HCT116 (cell line): ENCODE results near the gene TENM3. TPM values are rescaled to one million over a fixed set of nuclear protein-coding genes. Genes with fewer than 3 reads are reported as not detected.

ENCODE experiments used
- ATAC-seq: fragments of 200-7000 bp; cut with Tn5 transposase; 2 replicates; pipeline ENCODE4 v1.9.1; 2020; ENCODE audit warnings: mild to moderate bottlenecking, moderate library complexity
- BruUV-seq: library from RNA; stranded (reverse); fragments of 400-500 nt; replicated peaks from 2 replicates; lab custom pipeline; 2021; lab: Mats Ljungman, UMichigan
- CTCF ChIA-PET: fragments of 300-600 bp; sonication (Branson Sonifier 250); formaldehyde crosslinking; loops from one replicate; lab custom pipeline; 2021; ENCODE audit warnings: antibody characterized with exemption; lab: Charles Lee
- POLR2A ChIA-PET: fragments of 300-600, 350-600 bp; sonication (Branson Sonifier 250); formaldehyde crosslinking; loops from one replicate; lab custom pipeline; 2021; ENCODE audit warnings: antibody characterized with exemption; lab: Charles Lee
- RAD21 ChIA-PET, 2 experiments: fragments of 300-600 bp; sonication (Branson Sonifier 250); formaldehyde crosslinking; loops; one replicate each; lab custom pipeline; 2023; ENCODE audit warnings: low total read pairs in 2 of 2; ENCODE audit not compliant: uncharacterized antibody in 2 of 2, unreplicated experiment in 2 of 2, low non-redundant PET in 1 of 2; lab: Charles Lee
- DNase-seq: peaks from one replicate; pipeline ENCODE4 v3.0.0-alpha.2; 2010; ENCODE audit warnings: low read depth, low spot score
- H2AFZ ChIP-seq: fragments of 200-600 bp; shearing (Covaris generic), sonication (generic); 2 replicates; pipeline ENCODE4 v1.6.1; 2017; ENCODE audit warnings: low read depth, mixed run types, mixed read lengths, antibody characterized with exemption, low read length; ENCODE audit not compliant: poor library complexity, severe bottlenecking
- H3K27ac ChIP-seq: 2 replicates; pipeline ENCODE4 v1.5.1; 2012; ENCODE audit warnings: low read depth, low read length
- H3K27me3 ChIP-seq: fragments of 200-600 bp; sonication (generic); 2 replicates; pipeline ENCODE4 v1.6.1; 2016; ENCODE audit warnings: mixed run types, low read length, mixed read lengths; ENCODE audit not compliant: insufficient read depth
- H3K36me3 ChIP-seq, 2 experiments: fragments of 200-500 bp in 1 of 2; fragments of 200-600 bp in 1 of 2; sonication (Bioruptor generic) in 1 of 2; sonication (generic) in 1 of 2; 2 replicates each; pipeline versions ENCODE4 v1.5.1 to v1.6.1; 2014 to 2016; ENCODE audit warnings: low read length in 2 of 2, inconsistent platforms in 1 of 2, mixed read lengths in 1 of 2, mixed run types in 1 of 2; ENCODE audit not compliant: insufficient read depth in 2 of 2, control insufficient read depth in 1 of 2
- H3K4me1 ChIP-seq, 2 experiments: fragments of 200-600 bp in 1 of 2; sonication (generic) in 1 of 2; 2 replicates each; pipeline versions ENCODE4 v1.5.1 to v1.6.1; 2012 to 2017; ENCODE audit warnings: low read length in 2 of 2, inconsistent platforms in 1 of 2, mild to moderate bottlenecking in 1 of 2, mixed read lengths in 1 of 2, mixed run types in 1 of 2, moderate library complexity in 1 of 2; ENCODE audit not compliant: insufficient read depth in 2 of 2, control insufficient read depth in 1 of 2
- H3K4me2 ChIP-seq: fragments of 200-600 bp; sonication (generic); 2 replicates; pipeline ENCODE4 v1.6.1; 2017; ENCODE audit warnings: mixed run types, low read length, mixed read lengths
- H3K4me3 ChIP-seq, 2 experiments: fragments of 200-600 bp in 1 of 2; sonication (generic) in 1 of 2; replicated peaks in 1 of 2; 2 replicates each; pipeline ENCODE4 v1.5.1; 2011 to 2016; ENCODE audit warnings: low read length in 2 of 2, control low read depth in 1 of 2, low read depth in 1 of 2, mild to moderate bottlenecking in 1 of 2, mixed read lengths in 1 of 2, mixed run types in 1 of 2
- H3K79me2 ChIP-seq: fragments of 200-600 bp; sonication (generic); 2 replicates; pipeline ENCODE4 v1.6.1; 2017; ENCODE audit warnings: mild to moderate bottlenecking, mixed run types, low read length, moderate library complexity, mixed read lengths; ENCODE audit not compliant: insufficient read depth
- H3K9ac ChIP-seq: fragments of 200-600 bp; sonication (generic); 2 replicates; pipeline ENCODE4 v1.6.1; 2016; ENCODE audit warnings: low read length, mixed read lengths
- H3K9me2 ChIP-seq: fragments of 200-600 bp; sonication (generic), shearing (Covaris generic); 2 replicates; pipeline ENCODE4 v1.6.1; 2017; ENCODE audit warnings: mixed run types, mild to moderate bottlenecking, moderate library complexity; ENCODE audit not compliant: insufficient read depth
- H3K9me3 ChIP-seq, 2 experiments: fragments of 200-500 bp in 1 of 2; fragments of 200-600 bp in 1 of 2; sonication (Bioruptor generic) in 1 of 2; sonication (generic) in 1 of 2; 2 replicates each; pipeline ENCODE4 v1.6.1; 2014 to 2017; ENCODE audit warnings: low read length in 2 of 2, mixed read lengths in 2 of 2, inconsistent platforms in 1 of 2, low read depth in 1 of 2, mild to moderate bottlenecking in 1 of 2, mixed run types in 1 of 2, moderate library complexity in 1 of 2; ENCODE audit not compliant: control insufficient read depth in 1 of 2, insufficient read depth in 1 of 2
- H4K20me1 ChIP-seq: fragments of 200-600 bp; sonication (generic), shearing (Covaris generic); 2 replicates; pipeline ENCODE4 v1.6.1; 2017; ENCODE audit warnings: mixed run types, mild to moderate bottlenecking, moderate library complexity; ENCODE audit not compliant: insufficient read depth
- CBX3 ChIP-seq: IDR thresholded peaks from 2 replicates; pipeline ENCODE4 v1.6.1; 2012; ENCODE audit warnings: low read depth
- CEBPB ChIP-seq: IDR thresholded peaks from 2 replicates; pipeline ENCODE4 v1.6.1; 2012; ENCODE audit warnings: low read depth
- EGR1 ChIP-seq: IDR thresholded peaks from 2 replicates; pipeline ENCODE4 v1.6.1; 2012; ENCODE audit warnings: low read depth
- ELF1 ChIP-seq: IDR thresholded peaks from 2 replicates; pipeline ENCODE4 v1.6.1; 2012; ENCODE audit warnings: low read depth, borderline replicate concordance
- EZH2 ChIP-seq: fragments of 200-600 bp; sonication (generic); IDR thresholded peaks from 2 replicates; pipeline ENCODE4 v1.6.1; 2017; ENCODE audit warnings: antibody characterized with exemption, mixed run types
- EZH2phosphoT487 ChIP-seq: fragments of 200-600 bp; IDR thresholded peaks from 2 replicates; pipeline ENCODE4 v1.6.1; 2018; ENCODE audit warnings: antibody characterized with exemption, borderline replicate concordance
- FOSL1 ChIP-seq: IDR thresholded peaks from 2 replicates; pipeline ENCODE4 v1.6.1; 2012; ENCODE audit warnings: low read depth
- JUND ChIP-seq: IDR thresholded peaks from 2 replicates; pipeline ENCODE4 v1.6.1; 2012
- POLR2A ChIP-seq: IDR thresholded peaks from 2 replicates; pipeline ENCODE4 v1.7.0; 2011; ENCODE audit warnings: borderline replicate concordance; ENCODE audit not compliant: insufficient read depth, insufficient read length; ENCODE audit errors: extremely low read depth
- RAD21 ChIP-seq: IDR thresholded peaks from 2 replicates; pipeline ENCODE4 v1.6.1; 2012; ENCODE audit warnings: low read depth, mild to moderate bottlenecking
- SIN3A ChIP-seq: IDR thresholded peaks from 2 replicates; pipeline ENCODE4 v1.6.1; 2012; ENCODE audit warnings: low read depth
- SP1 ChIP-seq: IDR thresholded peaks from 2 replicates; pipeline ENCODE4 v1.6.1; 2012; ENCODE audit warnings: low read depth
- SRF ChIP-seq: IDR thresholded peaks from 2 replicates; pipeline ENCODE4 v1.6.1; 2012; ENCODE audit warnings: low read depth
- YY1 ChIP-seq: IDR thresholded peaks from 2 replicates; pipeline ENCODE4 v1.6.1; 2011; ENCODE audit warnings: low read length, low read depth, moderate library complexity, mild to moderate bottlenecking; ENCODE audit not compliant: insufficient replicate concordance; ENCODE audit errors: extremely low read depth
- ZFX ChIP-seq: fragments of 450-650 bp; IDR thresholded peaks from 2 replicates; pipeline ENCODE4 v1.6.1; 2017
- ZNF274 ChIP-seq: fragments of 200-500 bp; sonication (Bioruptor generic); IDR thresholded peaks from 2 replicates; pipeline ENCODE4 v1.6.1; 2014; ENCODE audit warnings: mild to moderate bottlenecking, low read depth, low read length, inconsistent platforms
- intact Hi-C: fragments of 100-400 bp; cut with micrococcal nuclease; formaldehyde crosslinking; loops from 2 replicates; pipeline ENCODE4 v1.10.0; 2022
- total RNA-seq: library from RNA; stranded (reverse); gene quantifications from one replicate; pipeline ENCODE4 v1.2.1, GENCODE V29; 2021; ENCODE audit not compliant: unreplicated experiment
- TF ChIP-seq, protein P1 (sequence below), 3 experiments: fragments of 200-600 bp in 1 of 3; sonication (generic) in 1 of 3; IDR thresholded peaks in 2 of 3; conservative IDR thresholded peaks in 1 of 3; 2 replicates each; pipeline ENCODE4 v1.5.1; 2012 to 2017; ENCODE audit warnings: low read depth in 2 of 3, low read length in 2 of 3, antibody characterized with exemption in 1 of 3, borderline replicate concordance in 1 of 3, control low read depth in 1 of 3, mild to moderate bottlenecking in 1 of 3, mixed read lengths in 1 of 3, mixed run types in 1 of 3, moderate library complexity in 1 of 3; ENCODE audit not compliant: insufficient read depth in 1 of 3
- TF ChIP-seq, protein P2 (sequence below): IDR thresholded peaks from 2 replicates; pipeline ENCODE4 v1.6.1; 2012
- TF ChIP-seq, protein P3 (sequence below): IDR thresholded peaks from 2 replicates; pipeline ENCODE4 v1.6.1; 2012; ENCODE audit warnings: low read depth
- TF ChIP-seq, protein P4 (sequence below): IDR thresholded peaks from 2 replicates; pipeline ENCODE4 v1.6.1; 2011; ENCODE audit warnings: mild to moderate bottlenecking, low read length, moderate library complexity; ENCODE audit not compliant: insufficient replicate concordance; ENCODE audit errors: extremely low read depth
- TF ChIP-seq, protein P5 (sequence below): IDR thresholded peaks from 2 replicates; pipeline ENCODE4 v1.6.1; 2012

Gene TENM3
- total RNA-seq, 1 experiment from 2014 or later: 0.54 TPM

DNA sequence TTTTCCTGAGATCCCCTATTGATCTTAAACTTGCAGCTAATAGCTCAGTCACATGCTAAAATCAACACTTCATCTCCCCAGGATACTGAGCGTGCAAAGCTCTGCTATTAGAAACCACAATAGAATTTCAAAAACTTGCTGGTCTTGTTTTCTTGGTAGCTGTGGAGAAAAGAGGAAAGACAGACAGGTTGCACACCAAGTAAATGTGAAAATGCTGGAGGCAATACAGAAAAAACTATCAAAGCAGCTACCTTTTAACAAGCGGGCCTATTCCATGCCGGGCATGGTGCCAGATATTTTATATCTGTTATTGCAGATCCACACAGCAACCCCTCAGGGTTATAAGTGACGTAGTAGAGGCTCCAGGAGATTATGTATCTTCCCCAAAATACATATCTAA, 502.0 kb downstream of the TENM3 start (continued):
- TF ChIP-seq CBX3 (no peak), EZH2 (no peak), ELF1 (no peak), ZFX (no peak), SIN3A (no peak), YY1 (no peak), EZH2phosphoT487 (no peak), SRF (no peak), JUND (no peak), POLR2A (no peak)
- TF ChIP-seq, protein P1, sequence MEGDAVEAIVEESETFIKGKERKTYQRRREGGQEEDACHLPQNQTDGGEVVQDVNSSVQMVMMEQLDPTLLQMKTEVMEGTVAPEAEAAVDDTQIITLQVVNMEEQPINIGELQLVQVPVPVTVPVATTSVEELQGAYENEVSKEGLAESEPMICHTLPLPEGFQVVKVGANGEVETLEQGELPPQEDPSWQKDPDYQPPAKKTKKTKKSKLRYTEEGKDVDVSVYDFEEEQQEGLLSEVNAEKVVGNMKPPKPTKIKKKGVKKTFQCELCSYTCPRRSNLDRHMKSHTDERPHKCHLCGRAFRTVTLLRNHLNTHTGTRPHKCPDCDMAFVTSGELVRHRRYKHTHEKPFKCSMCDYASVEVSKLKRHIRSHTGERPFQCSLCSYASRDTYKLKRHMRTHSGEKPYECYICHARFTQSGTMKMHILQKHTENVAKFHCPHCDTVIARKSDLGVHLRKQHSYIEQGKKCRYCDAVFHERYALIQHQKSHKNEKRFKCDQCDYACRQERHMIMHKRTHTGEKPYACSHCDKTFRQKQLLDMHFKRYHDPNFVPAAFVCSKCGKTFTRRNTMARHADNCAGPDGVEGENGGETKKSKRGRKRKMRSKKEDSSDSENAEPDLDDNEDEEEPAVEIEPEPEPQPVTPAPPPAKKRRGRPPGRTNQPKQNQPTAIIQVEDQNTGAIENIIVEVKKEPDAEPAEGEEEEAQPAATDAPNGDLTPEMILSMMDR (IDR thresholded peaks at IDR 0.05 in 2 of 3, conservative IDR thresholded peaks at IDR 0.05 in 1 of 3; ENCODE audit: borderline replicate concordance in 1 of 3, insufficient read depth in 1 of 3, low read depth in 2 of 3, low read length in 2 of 3): no peak
- TF ChIP-seq, protein P2, sequence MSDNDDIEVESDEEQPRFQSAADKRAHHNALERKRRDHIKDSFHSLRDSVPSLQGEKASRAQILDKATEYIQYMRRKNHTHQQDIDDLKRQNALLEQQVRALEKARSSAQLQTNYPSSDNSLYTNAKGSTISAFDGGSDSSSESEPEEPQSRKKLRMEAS: no peak

DNA sequence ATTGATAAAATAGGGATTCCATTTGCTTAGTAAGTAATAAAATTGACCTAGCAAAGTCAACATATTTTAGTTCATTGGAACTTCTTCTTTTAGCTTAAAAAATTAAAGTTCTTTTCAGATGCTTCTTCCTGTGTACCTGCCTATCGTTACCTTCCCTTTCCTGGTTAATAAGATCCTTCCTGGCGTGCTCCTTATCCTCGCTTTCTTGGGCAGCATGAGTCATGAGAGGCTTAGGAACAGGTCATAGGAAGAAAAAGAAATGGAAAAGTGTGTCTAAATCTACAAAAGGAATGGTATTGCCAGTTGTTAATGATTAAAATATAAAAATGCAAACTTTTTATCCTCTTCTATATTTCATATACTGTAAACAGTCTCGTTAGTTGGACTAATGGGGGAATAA, 503.7 kb downstream of the TENM3 start:
- H4K20me1 ChIP-seq: no peaks in the 10 kb centered on the region
- H3K79me2 ChIP-seq: no peaks in the 10 kb centered on the region
- H3K4me2 ChIP-seq: no peak overlapping the region
- H3K4me3 ChIP-seq: no peak overlapping the region
- no peaks in the 10 kb centered on the region for H3K9me2 ChIP-seq
- DNase-seq: no peak
- no peaks in the 10 kb centered on the region for H3K4me1 ChIP-seq
- H3K36me3 ChIP-seq: no peaks in the 10 kb centered on the region
- no peaks in the 10 kb centered on the region for H3K9me3 ChIP-seq
- RAD21 ChIA-PET: no interaction called here
- CTCF ChIA-PET: no interaction called here
- H3K27me3 ChIP-seq: peaks cover 14% of the 10 kb centered on the region
- no TSS peak for BruUV-seq
- POLR2A ChIA-PET: no interaction called here
- intact Hi-C loops: no loop called here
- no peak overlapping the region for H3K27ac ChIP-seq
- ATAC-seq: no peak
- no peak overlapping the region for H2AFZ ChIP-seq
- H3K9ac ChIP-seq: no peak overlapping the region
- no peak for TF ChIP-seq CEBPB
- no peak for TF ChIP-seq RAD21
- TF ChIP-seq EGR1: no peak
- no peak for TF ChIP-seq ZNF274
- TF ChIP-seq, protein P3, sequence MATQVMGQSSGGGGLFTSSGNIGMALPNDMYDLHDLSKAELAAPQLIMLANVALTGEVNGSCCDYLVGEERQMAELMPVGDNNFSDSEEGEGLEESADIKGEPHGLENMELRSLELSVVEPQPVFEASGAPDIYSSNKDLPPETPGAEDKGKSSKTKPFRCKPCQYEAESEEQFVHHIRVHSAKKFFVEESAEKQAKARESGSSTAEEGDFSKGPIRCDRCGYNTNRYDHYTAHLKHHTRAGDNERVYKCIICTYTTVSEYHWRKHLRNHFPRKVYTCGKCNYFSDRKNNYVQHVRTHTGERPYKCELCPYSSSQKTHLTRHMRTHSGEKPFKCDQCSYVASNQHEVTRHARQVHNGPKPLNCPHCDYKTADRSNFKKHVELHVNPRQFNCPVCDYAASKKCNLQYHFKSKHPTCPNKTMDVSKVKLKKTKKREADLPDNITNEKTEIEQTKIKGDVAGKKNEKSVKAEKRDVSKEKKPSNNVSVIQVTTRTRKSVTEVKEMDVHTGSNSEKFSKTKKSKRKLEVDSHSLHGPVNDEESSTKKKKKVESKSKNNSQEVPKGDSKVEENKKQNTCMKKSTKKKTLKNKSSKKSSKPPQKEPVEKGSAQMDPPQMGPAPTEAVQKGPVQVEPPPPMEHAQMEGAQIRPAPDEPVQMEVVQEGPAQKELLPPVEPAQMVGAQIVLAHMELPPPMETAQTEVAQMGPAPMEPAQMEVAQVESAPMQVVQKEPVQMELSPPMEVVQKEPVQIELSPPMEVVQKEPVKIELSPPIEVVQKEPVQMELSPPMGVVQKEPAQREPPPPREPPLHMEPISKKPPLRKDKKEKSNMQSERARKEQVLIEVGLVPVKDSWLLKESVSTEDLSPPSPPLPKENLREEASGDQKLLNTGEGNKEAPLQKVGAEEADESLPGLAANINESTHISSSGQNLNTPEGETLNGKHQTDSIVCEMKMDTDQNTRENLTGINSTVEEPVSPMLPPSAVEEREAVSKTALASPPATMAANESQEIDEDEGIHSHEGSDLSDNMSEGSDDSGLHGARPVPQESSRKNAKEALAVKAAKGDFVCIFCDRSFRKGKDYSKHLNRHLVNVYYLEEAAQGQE: no peak
- TF ChIP-seq SP1: no peak
- no peak for TF ChIP-seq ZFX
- TF ChIP-seq EZH2phosphoT487: no peak
- TF ChIP-seq, protein P4, sequence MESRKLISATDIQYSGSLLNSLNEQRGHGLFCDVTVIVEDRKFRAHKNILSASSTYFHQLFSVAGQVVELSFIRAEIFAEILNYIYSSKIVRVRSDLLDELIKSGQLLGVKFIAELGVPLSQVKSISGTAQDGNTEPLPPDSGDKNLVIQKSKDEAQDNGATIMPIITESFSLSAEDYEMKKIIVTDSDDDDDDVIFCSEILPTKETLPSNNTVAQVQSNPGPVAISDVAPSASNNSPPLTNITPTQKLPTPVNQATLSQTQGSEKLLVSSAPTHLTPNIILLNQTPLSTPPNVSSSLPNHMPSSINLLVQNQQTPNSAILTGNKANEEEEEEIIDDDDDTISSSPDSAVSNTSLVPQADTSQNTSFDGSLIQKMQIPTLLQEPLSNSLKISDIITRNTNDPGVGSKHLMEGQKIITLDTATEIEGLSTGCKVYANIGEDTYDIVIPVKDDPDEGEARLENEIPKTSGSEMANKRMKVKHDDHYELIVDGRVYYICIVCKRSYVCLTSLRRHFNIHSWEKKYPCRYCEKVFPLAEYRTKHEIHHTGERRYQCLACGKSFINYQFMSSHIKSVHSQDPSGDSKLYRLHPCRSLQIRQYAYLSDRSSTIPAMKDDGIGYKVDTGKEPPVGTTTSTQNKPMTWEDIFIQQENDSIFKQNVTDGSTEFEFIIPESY: no peak
- TF ChIP-seq SRF: no peak
- TF ChIP-seq FOSL1: no peak
- TF ChIP-seq POLR2A: no peak
- TF ChIP-seq, protein P5, sequence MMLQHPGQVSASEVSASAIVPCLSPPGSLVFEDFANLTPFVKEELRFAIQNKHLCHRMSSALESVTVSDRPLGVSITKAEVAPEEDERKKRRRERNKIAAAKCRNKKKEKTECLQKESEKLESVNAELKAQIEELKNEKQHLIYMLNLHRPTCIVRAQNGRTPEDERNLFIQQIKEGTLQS: no peak
